ENCODE data around the gene WDR91.

WDR91 gene

GRCh38 chr7:135160858-135161653 lies 50.3 kb downstream of the WDR91 start:
- DNase-seq (ENCODE audit: low spot score), result no peak

GRCh38 chr7:135160098-135160857 lies 51.0 kb downstream of the WDR91 start:
- DNase-seq (ENCODE audit: low spot score), result no peak

GRCh38 chr7:135159359-135160085 lies 51.8 kb downstream of the WDR91 start:
- DNase-seq (ENCODE audit: low spot score), result no peak

DNA sequence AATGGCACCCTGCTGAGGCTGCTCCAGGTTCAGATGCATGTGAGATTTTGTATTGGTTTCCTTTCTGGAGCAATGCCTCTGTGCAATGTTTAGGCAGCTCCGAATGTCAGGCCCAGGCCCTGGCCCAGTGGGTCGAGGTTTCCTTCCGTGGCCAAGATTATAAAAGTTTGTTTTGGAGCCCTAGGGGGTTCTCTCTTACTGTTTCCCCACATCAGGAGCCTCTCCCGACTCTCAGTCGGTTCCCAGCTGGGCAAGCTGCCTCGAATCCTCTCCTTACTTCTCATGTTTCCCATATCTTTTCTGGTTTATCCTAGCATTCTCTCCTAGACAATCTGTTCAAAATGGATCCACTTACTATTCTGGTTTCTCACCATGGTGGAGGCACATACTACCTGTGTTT lies 52.5 kb downstream of the WDR91 start:
- DNase-seq (ENCODE audit: low spot score), result no peak

DNA sequence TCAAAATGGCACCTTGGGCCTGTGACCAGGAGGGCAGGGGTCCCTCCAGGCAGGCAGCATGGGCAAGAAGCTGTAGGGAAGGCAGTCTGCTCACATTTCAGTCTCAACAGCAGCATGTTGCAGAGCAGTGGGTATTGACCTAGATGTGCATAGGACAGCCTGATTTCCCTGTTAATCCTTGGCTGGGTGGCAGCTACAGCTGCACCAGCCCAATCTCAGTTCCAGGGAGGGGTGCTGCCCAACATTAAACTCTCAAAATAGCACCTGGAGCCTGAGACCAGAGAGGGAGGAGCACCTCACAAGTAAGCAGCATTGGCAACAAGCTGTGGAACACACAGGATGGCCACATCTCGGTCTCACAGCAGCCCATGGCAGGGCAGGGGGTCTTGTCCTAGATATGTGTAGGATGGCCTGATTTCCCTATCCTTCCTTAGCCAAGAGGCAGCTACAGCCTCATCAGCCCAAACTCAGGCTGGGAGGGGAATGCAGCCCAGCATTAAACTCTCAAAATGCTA lies 53.1 kb downstream of the WDR91 start:
- no peak for DNase-seq (ENCODE audit: low spot score)

- no peak for DNase-seq (ENCODE audit: low spot score)
Measured at GRCh38 chr7:135156290-135156689, 55.0 kb downstream of the WDR91 start.

DNA sequence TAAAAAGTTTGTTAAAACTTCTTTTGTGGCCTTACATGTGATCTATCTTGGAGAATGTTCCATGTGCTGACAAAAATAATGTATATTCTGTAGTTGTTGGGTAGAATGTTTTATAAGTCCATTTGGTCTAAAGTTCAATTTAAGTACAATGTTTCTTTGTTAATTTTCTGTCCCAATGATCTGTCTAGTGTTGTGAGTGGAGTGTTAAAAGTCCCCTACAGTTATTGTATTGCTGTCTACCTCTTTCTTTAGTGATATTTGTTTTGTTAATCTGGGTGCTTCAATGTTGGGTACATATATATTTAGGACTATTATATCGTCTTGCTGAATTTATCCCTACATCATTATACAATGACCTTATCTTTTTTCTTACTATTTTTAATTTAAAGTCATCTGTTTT lies 56.6 kb downstream of the WDR91 start:
- DNase-seq (ENCODE audit: low spot score), result no peak

GRCh38 chr7:135152442-135152841 lies 58.9 kb downstream of the WDR91 start:
- no peak for DNase-seq (ENCODE audit: low spot score)

- no peak for DNase-seq (ENCODE audit: low spot score)
Measured at GRCh38 chr7:135151533-135151932, 59.8 kb downstream of the WDR91 start.

DNA sequence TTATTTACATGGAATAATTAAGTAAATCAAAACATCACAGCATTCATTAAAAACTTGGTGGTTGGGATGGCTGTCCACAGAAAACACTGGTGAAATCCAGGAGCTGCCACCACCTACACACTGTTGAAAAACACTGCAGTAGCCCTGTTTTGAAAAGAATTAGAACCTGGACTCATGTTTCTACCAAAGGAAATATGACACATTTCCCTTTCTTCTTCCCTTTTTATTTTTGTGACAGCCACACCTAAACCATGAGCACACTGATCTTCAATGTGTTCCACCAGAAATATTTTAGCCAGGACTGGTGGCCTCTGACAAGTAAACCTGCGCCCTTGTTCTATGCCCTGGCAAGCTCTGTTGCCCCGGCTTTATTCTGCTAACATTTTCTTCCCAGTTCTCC lies 60.2 kb downstream of the WDR91 start:
- DNase-seq (ENCODE audit: low spot score), result no peak

- no peak for DNase-seq (ENCODE audit: low spot score)
Measured at GRCh38 chr7:135150072-135150782, 61.1 kb downstream of the WDR91 start.

DNA sequence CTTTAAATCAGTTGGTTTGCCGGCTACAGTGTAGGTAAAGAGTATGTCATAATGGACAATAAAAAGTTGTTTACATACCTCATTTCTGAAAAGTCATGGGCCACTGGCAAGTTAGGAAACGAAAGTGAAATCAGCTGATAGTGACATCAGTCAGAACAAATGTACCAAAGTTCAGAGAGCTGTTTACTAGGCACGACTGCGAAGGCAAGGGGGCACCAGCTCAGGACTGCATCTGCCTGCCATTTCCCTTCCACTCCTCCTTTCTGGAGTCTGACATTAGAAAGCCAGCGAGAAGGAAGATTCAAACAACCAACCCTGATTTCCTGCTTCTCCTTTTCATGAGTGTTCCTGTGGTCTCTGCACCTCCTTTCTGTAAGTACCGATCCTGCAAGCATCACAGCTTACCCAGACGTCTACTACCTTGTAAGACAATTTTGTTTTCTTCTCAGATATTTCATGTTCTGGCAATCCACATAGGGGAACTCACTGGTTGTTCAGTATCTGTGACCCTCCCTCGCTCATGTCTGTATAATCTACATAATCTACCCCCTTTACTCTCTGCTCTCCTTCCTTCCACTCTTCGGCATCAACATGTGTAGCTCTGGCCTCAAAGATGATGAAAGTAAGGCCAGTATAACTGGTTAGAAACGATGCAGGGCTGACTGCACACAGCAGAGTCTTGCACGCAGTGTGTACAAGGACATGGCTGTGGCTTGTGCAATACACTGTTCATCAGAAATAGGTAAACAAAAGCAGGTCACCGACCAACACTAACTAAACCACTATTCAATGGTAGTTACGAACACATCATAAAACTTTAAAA lies 63.2 kb downstream of the WDR91 start, which contains the start of gene TMEM140:
Gene TMEM140 (plus strand): TSS at position 174 of the 823 bp plus-strand sequence. CDS start 16,370 bp downstream, outside the sequence.
- DNase-seq (ENCODE audit: low spot score), result peak; percentile 57

- DNase-seq (ENCODE audit: low spot score), result no peak
Measured at GRCh38 chr7:135147341-135147898, 63.9 kb downstream of the WDR91 start.

GRCh38 chr7:135143885-135144668 lies 67.2 kb downstream of the WDR91 start:
- DNase-seq (ENCODE audit: low spot score), result no peak

Data from RKO (cell line).